Upper lobe of left lung (tissue), 6 donors: ENCODE measurements around the gene LRPAP1. TPM values are rescaled to one million over a fixed set of nuclear protein-coding genes. Genes with fewer than 3 reads are reported as not detected.

Source experiments
- ATAC-seq, 2 donors: fragments of 200-7000 bp; cut with Tn5 transposase; one replicate each; pipeline ENCODE4 v1.9.1; 2022; ENCODE audit warnings: mild to moderate bottlenecking in 2 of 2, moderate library complexity in 2 of 2; ENCODE audit not compliant: low FRiP score in 2 of 2
- DNase-seq, 2 donors: peaks; one replicate each; pipeline ENCODE4 v3.0.0-alpha.2; 2019 to 2020
- H3K27ac ChIP-seq, 4 donors: fragments of 200-600 bp; sonication (generic); one replicate each; pipeline ENCODE4 v1.5.1; 2016 to 2019
- H3K27me3 ChIP-seq, 4 donors: fragments of 200-600 bp; sonication (generic); one replicate each; pipeline ENCODE4 v1.5.1; 2017 to 2019
- H3K36me3 ChIP-seq, 4 donors: fragments of 200-600 bp; sonication (generic); one replicate each; pipeline ENCODE4 v1.5.1; 2016 to 2019
- H3K4me1 ChIP-seq, 4 donors: fragments of 200-600 bp; sonication (generic); one replicate each; pipeline ENCODE4 v1.5.1; 2018 to 2019
- H3K4me3 ChIP-seq, 4 donors: fragments of 200-600 bp; sonication (generic); one replicate each; pipeline ENCODE4 v1.5.1; 2017 to 2019; ENCODE audit warnings: mild to moderate bottlenecking in 2 of 4, moderate library complexity in 1 of 4
- H3K9me3 ChIP-seq, 4 donors: fragments of 200-600 bp; sonication (generic); one replicate each; pipeline ENCODE4 v1.5.1; 2018 to 2019
- CTCF ChIP-seq, 6 experiments: fragments of 450-650 bp in 4 of 6; fragments of 200-600 bp in 2 of 6; sonication (generic) in 2 of 6; IDR thresholded peaks; one replicate each; pipeline ENCODE4 v1.5.1; 2016 to 2019; ENCODE audit warnings: antibody characterized with exemption in 6 of 6
- EP300 ChIP-seq, 4 donors: sonication (generic); formaldehyde crosslinking; IDR thresholded peaks; one replicate each; pipeline ENCODE4 v1.5.1; 2017; ENCODE audit warnings: antibody characterized with exemption in 4 of 4, control low read depth in 2 of 4
- POLR2A ChIP-seq, 4 donors: fragments of 450-650 bp; IDR thresholded peaks; one replicate each; pipeline ENCODE4 v1.5.1; 2016 to 2017; ENCODE audit warnings: antibody characterized with exemption in 4 of 4, mild to moderate bottlenecking in 2 of 4
- POLR2AphosphoS5 ChIP-seq, 2 donors: sonication (generic); formaldehyde crosslinking; IDR thresholded peaks; one replicate each; pipeline ENCODE4 v1.5.1; 2017; ENCODE audit warnings: antibody characterized with exemption in 2 of 2
- WGBS, 2 donors: methylation state at CpG; one replicate each; pipeline ENCODE4 v1.1.5; 2017 to 2018; 5-methylcytosine and 5-hydroxymethylcytosine counted together
- total RNA-seq, 6 donors: library from RNA; depleted of rRNA in 4 of 6; stranded (reverse); fragments of >200 nt in 4 of 6; gene quantifications; one replicate each; pipeline versions ENCODE4 v1.1.0 to v1.2.1, GENCODE V29; 2016 to 2021
- donor health status: DM: no; HTN: no; CAD: no; lungs with moderate emphysema.
- donor health status: DM: no; HTN: yes; CAD: no; lungs with severe emphysema.

Gene LRPAP1
- total RNA-seq, 6 donors from 2014 or later: 98.5 to 267 (median 251) TPM

GRCh38 chr4:3483471-3483921 lies 48.7 kb downstream of the LRPAP1 start:
- 53 to 70% methylated on average over 16 to 19 of the region's 23 CpGs for WGBS, 2 donors
- ATAC-seq: no peak
- Histone ChIP-seq H3K9me3 (no peaks in the 10 kb centered on the region), H3K36me3 (no peaks in the 10 kb centered on the region), H3K4me1 (peaks cover 13 to 25% (median 20%) of the 10 kb centered on the region in 4 donors), H3K4me3 (no peak overlapping the region), H3K27me3 (peaks cover 0 to 9% (median 8%) of the 10 kb centered on the region in 4 donors), H3K27ac (no peak overlapping the region)
- TF ChIP-seq POLR2A (IDR thresholded peaks at IDR 0.05) (no peak), CTCF (IDR thresholded peaks at IDR 0.05) (no peak), POLR2AphosphoS5 (IDR thresholded peaks at IDR 0.05) (no peak), EP300 (IDR thresholded peaks at IDR 0.05) (no peak)
- peak in 1 of 2 donors; percentile 73 for DNase-seq

- TF ChIP-seq POLR2A (IDR thresholded peaks at IDR 0.05) (no peak), CTCF (IDR thresholded peaks at IDR 0.05) (no peak), POLR2AphosphoS5 (IDR thresholded peaks at IDR 0.05) (no peak), EP300 (IDR thresholded peaks at IDR 0.05) (no peak)
- Histone ChIP-seq H3K27me3 (peaks cover 0 to 9% (median 8%) of the 10 kb centered on the region in 4 donors), H3K4me3 (no peak overlapping the region), H3K9me3 (no peaks in the 10 kb centered on the region), H3K36me3 (no peaks in the 10 kb centered on the region), H3K4me1 (peaks cover 13 to 25% (median 20%) of the 10 kb centered on the region in 4 donors), H3K27ac (no peak overlapping the region)
- DNase-seq (peak in 1 of 2 donors; percentile 64), ATAC-seq (no peak)
- 83 to 88% methylated on average over 10 to 12 of the region's 12 CpGs for WGBS, 2 donors
Measured at GRCh38 chr4:3482707-3483106, 49.5 kb downstream of the LRPAP1 start.

GRCh38 chr4:3481783-3482393 lies 50.3 kb downstream of the LRPAP1 start:
- WGBS, 2 donors: 57 to 65% methylated on average over 16 to 19 of the region's 19 CpGs
- no peak for ATAC-seq
- H3K27ac ChIP-seq: no peak overlapping the region

GRCh38 chr4:3481113-3481531 lies 51.1 kb downstream of the LRPAP1 start:
- WGBS, 2 donors: 33 to 45% methylated on average over 5 of the region's 5 CpGs
- Histone ChIP-seq H3K9me3 (no peaks in the 10 kb centered on the region), H3K4me1 (peaks cover 13 to 25% (median 20%) of the 10 kb centered on the region in 4 donors), H3K4me3 (no peak overlapping the region), H3K27ac (no peak overlapping the region), H3K36me3 (no peaks in the 10 kb centered on the region), H3K27me3 (peaks cover 0 to 9% (median 8%) of the 10 kb centered on the region in 4 donors)
- ATAC-seq (no peak), DNase-seq (peak in 1 of 2 donors; percentile 40)
- TF ChIP-seq EP300 (IDR thresholded peaks at IDR 0.05) (no peak), POLR2A (IDR thresholded peaks at IDR 0.05) (no peak)

More at GRCh38 chr4:3481783-3482393, 50.3 kb downstream of the LRPAP1 start:
- DNase-seq: peak in 1 of 2 donors; percentile 58
- TF ChIP-seq POLR2A (IDR thresholded peaks at IDR 0.05): no peak
- no peak for TF ChIP-seq EP300 (IDR thresholded peaks at IDR 0.05)
- no peak for TF ChIP-seq POLR2AphosphoS5 (IDR thresholded peaks at IDR 0.05)
- no peak for TF ChIP-seq CTCF (IDR thresholded peaks at IDR 0.05)
- no peaks in the 10 kb centered on the region for H3K36me3 ChIP-seq
- H3K4me1 ChIP-seq: peaks cover 13 to 25% (median 20%) of the 10 kb centered on the region in 4 donors
- H3K27me3 ChIP-seq: peaks cover 0 to 9% (median 8%) of the 10 kb centered on the region in 4 donors
- no peaks in the 10 kb centered on the region for H3K9me3 ChIP-seq
- H3K4me3 ChIP-seq: no peak overlapping the region

- WGBS, 2 donors: 23 to 29% methylated on average over 10 of the region's 17 CpGs
- Histone ChIP-seq H3K27me3 (peaks cover 0 to 9% (median 8%) of the 10 kb centered on the region in 4 donors), H3K4me1 (peaks cover 13 to 24% (median 20%) of the 10 kb centered on the region in 4 donors), H3K4me3 (no peak overlapping the region), H3K9me3 (no peaks in the 10 kb centered on the region), H3K27ac (no peak overlapping the region), H3K36me3 (no peaks in the 10 kb centered on the region)
- peak; percentile 65 to 78 for ATAC-seq
- TF ChIP-seq POLR2AphosphoS5 (IDR thresholded peaks at IDR 0.05) (no peak), POLR2A (IDR thresholded peaks at IDR 0.05) (no peak), CTCF (IDR thresholded peaks at IDR 0.05) (peak; percentile 92 to 100 (median 96)), EP300 (IDR thresholded peaks at IDR 0.05) (no peak)
- peak; percentile 77 to 96 for DNase-seq
Measured at GRCh38 chr4:3480528-3481112, 51.6 kb downstream of the LRPAP1 start.
